Ishikawa (cell line): ENCODE measurements around the gene NR2F2.

Experiments used
- CEBPB ChIP-seq: IDR thresholded peaks from 2 replicates; pipeline ENCODE4 v1.6.1; 2012
- CREB1 ChIP-seq: IDR thresholded peaks from 2 replicates; pipeline ENCODE4 v1.6.1; 2012; ENCODE audit warnings: low read depth
- EGR1 ChIP-seq: IDR thresholded peaks from 2 replicates; pipeline ENCODE4 v1.6.1; 2012
- EP300 ChIP-seq: IDR thresholded peaks from 2 replicates; pipeline ENCODE4 v1.6.1; 2012; ENCODE audit warnings: borderline replicate concordance
- FOXM1 ChIP-seq: IDR thresholded peaks from 2 replicates; pipeline ENCODE4 v1.6.1; 2012; ENCODE audit warnings: low read depth, borderline replicate concordance
- NFIC ChIP-seq: IDR thresholded peaks from 2 replicates; pipeline ENCODE4 v1.6.1; 2012
- RAD21 ChIP-seq: IDR thresholded peaks from 2 replicates; pipeline ENCODE4 v1.6.1; 2012; ENCODE audit warnings: low read depth
- REST ChIP-seq: IDR thresholded peaks from 2 replicates; pipeline ENCODE4 v1.6.1; 2012; ENCODE audit warnings: low read depth, mild to moderate bottlenecking
- TAF1 ChIP-seq: IDR thresholded peaks from 2 replicates; pipeline ENCODE4 v1.6.1; 2012; ENCODE audit warnings: low read depth, mild to moderate bottlenecking
- TCF12 ChIP-seq: IDR thresholded peaks from 2 replicates; pipeline ENCODE4 v1.6.1; 2012; ENCODE audit warnings: low read depth
- TEAD4 ChIP-seq: IDR thresholded peaks from 2 replicates; pipeline ENCODE4 v1.6.1; 2012
- YY1 ChIP-seq: IDR thresholded peaks from 2 replicates; pipeline ENCODE4 v1.6.1; 2012; ENCODE audit warnings: low read depth
- ZBTB7A ChIP-seq: IDR thresholded peaks from 2 replicates; pipeline ENCODE4 v1.6.1; 2012; ENCODE audit warnings: low read depth
- TF ChIP-seq, protein P1 (sequence below): IDR thresholded peaks from 2 replicates; pipeline ENCODE4 v1.6.1; 2012
- TF ChIP-seq, protein P2 (sequence below): IDR thresholded peaks from 2 replicates; pipeline ENCODE4 v1.6.1; 2012

Gene NR2F2

DNA sequence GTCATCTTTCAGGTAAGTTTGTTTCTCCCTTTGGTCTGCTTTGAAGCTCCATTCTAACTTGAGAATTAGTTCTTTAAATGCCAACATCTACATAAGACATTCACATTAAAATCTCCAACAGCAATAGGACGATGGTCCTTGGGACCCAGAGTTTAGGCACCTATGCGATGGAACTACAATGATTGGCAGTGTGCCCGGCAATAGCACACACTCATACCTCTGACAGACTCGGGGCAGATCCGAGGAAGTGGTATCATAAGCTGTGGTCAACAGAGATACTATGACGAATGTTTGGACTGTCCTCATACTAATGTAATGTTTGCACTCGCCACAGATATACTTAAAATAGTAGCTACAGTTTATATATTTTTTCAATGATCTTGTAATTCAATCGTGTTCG is 34.2 kb upstream of the NR2F2 start:
- TF ChIP-seq YY1 (no peak), EGR1 (no peak), ZBTB7A (no peak), TEAD4 (no peak), NFIC (no peak), EP300 (no peak), TAF1 (no peak), FOXM1 (no peak), CEBPB (no peak), RAD21 (no peak), CREB1 (no peak), REST (no peak)
- TF ChIP-seq, protein P1, sequence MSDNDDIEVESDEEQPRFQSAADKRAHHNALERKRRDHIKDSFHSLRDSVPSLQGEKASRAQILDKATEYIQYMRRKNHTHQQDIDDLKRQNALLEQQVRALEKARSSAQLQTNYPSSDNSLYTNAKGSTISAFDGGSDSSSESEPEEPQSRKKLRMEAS, result no peak
- TF ChIP-seq, protein P2, sequence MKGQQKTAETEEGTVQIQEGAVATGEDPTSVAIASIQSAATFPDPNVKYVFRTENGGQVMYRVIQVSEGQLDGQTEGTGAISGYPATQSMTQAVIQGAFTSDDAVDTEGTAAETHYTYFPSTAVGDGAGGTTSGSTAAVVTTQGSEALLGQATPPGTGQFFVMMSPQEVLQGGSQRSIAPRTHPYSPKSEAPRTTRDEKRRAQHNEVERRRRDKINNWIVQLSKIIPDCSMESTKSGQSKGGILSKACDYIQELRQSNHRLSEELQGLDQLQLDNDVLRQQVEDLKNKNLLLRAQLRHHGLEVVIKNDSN, result no peak

GRCh38 chr15:96297783-96298182 is 32.7 kb upstream of the NR2F2 start:
- TF ChIP-seq ZBTB7A (no peak), EGR1 (no peak), RAD21 (no peak), CEBPB (no peak), TAF1 (no peak), EP300 (no peak), TEAD4 (no peak), YY1 (no peak), TCF12 (no peak), CREB1 (no peak)
- TF ChIP-seq, protein P1, result no peak

DNA sequence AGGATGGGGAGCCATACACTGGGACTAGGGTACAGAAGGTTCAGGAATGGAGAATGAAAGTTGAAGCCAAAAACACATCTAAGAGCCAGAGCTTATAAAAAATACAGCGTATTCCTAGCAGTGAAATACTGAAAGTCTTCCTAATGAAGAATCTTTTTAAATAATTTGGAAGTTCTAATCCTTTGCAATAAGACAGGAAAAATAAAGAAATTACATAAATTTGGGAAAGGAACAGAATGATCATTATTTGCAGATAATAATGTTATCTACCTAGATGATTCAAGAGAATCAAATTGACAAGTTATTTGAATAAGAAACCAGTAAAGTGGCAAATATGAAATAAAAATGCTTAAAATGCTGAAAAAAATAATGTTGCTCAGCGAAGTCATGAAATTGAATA is 32.3 kb upstream of the NR2F2 start:
- TF ChIP-seq REST (no peak), EGR1 (no peak), RAD21 (no peak), TAF1 (no peak), TEAD4 (no peak), CEBPB (no peak), EP300 (no peak), TCF12 (no peak), ZBTB7A (no peak), YY1 (no peak), FOXM1 (no peak), CREB1 (no peak)
- TF ChIP-seq, protein P1, result no peak
- TF ChIP-seq, protein P2, result no peak

GRCh38 chr15:96300836-96301235 is 29.7 kb upstream of the NR2F2 start:
- TF ChIP-seq TAF1 (no peak), FOXM1 (no peak), ZBTB7A (no peak), YY1 (no peak), EGR1 (no peak), RAD21 (no peak), TEAD4 (no peak), CREB1 (no peak), REST (no peak), EP300 (no peak), NFIC (no peak), CEBPB (no peak), TCF12 (no peak)
- TF ChIP-seq, protein P1, result no peak
